AG10803 (cell line): ENCODE data around the gene TREML2.
A peak's percentile ranks its signal among the peaks of the same experiment; 100 is the strongest.

Experiments
- DNase-seq: peaks from one replicate; pipeline ENCODE4 v3.0.0; 2010; ENCODE audit warnings: low read depth
- H3K4me3 ChIP-seq: 2 replicates; pipeline ENCODE4 v1.5.1; 2011; ENCODE audit warnings: mild to moderate bottlenecking, low read length, control low read depth
- TF ChIP-seq, protein P1 (sequence below): conservative IDR thresholded peaks from 2 replicates; pipeline ENCODE4 v1.5.1; 2011; ENCODE audit warnings: mild to moderate bottlenecking, low read length, control low read depth, inconsistent platforms

The TREML2 gene

GRCh38 chr6:41204156-41204555 is 3.2 kb upstream of the TREML2 start:
- no peak for DNase-seq
- H3K4me3 ChIP-seq, result no peak overlapping the region
- TF ChIP-seq, protein P1, sequence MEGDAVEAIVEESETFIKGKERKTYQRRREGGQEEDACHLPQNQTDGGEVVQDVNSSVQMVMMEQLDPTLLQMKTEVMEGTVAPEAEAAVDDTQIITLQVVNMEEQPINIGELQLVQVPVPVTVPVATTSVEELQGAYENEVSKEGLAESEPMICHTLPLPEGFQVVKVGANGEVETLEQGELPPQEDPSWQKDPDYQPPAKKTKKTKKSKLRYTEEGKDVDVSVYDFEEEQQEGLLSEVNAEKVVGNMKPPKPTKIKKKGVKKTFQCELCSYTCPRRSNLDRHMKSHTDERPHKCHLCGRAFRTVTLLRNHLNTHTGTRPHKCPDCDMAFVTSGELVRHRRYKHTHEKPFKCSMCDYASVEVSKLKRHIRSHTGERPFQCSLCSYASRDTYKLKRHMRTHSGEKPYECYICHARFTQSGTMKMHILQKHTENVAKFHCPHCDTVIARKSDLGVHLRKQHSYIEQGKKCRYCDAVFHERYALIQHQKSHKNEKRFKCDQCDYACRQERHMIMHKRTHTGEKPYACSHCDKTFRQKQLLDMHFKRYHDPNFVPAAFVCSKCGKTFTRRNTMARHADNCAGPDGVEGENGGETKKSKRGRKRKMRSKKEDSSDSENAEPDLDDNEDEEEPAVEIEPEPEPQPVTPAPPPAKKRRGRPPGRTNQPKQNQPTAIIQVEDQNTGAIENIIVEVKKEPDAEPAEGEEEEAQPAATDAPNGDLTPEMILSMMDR, result no peak

GRCh38 chr6:41201764-41202173 is 820 bp upstream of the TREML2 start:
- no peak overlapping the region for H3K4me3 ChIP-seq
- TF ChIP-seq, protein P1, result no peak

GRCh38 chr6:41200296-41200900 is 551 bp downstream of the TREML2 start:
- TF ChIP-seq, protein P1, result no peak
- H3K4me3 ChIP-seq, result no peak overlapping the region
- peak; percentile 69 for DNase-seq

More at GRCh38 chr6:41201764-41202173, 820 bp upstream of the TREML2 start:
- DNase-seq, result no peak

GRCh38 chr6:41199552-41200246 is 1.2 kb downstream of the TREML2 start:
- TF ChIP-seq, protein P1, result no peak
- H3K4me3 ChIP-seq, result no peak overlapping the region
- no peak for DNase-seq

- DNase-seq, result no peak
- H3K4me3 ChIP-seq, result no peak overlapping the region
- TF ChIP-seq, protein P1, result no peak
Measured at GRCh38 chr6:41197234-41197633, 3.7 kb downstream of the TREML2 start.

DNA sequence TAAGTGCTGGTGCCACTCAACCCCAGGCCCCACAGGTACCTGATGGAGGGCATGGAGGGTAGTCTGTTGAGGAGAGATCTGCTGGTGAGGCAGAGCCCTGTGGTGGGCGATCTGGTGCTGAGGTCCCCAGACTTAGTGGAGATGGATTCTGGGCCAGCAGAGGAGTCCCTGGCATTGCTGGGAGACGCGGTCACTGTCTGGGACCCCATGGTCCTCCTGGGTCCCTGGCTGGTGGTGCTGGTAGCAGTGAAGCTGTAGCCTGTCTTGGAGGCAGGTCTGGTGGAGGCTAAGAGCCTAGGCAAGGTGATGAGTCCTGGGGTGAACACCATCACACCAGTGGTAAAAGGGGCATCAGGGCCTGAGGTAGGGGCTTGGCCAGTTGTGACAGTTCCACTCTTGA is 6.6 kb downstream of the TREML2 start:
- H3K4me3 ChIP-seq, result no peak overlapping the region
- no peak for DNase-seq
- TF ChIP-seq, protein P1, result no peak

DNA sequence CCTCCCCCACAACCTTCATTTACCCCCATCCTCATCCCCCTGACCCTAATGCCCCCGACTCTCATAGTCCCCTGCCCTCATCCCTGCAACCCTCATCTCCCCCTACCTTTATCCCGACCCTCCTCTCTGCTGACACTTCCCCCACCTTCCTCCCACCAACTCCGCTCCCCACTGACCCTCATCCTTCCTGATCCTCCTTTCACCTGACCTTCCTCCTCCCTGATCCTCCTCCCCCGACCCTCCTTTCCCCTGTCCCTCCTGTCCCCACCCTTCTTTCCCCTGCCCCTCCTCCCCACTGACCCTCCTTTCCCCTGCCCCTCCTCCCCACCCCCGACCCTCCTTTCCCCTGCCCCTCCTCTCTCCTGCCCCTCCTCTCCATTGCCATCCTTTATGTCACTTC is 7.1 kb downstream of the TREML2 start:
- TF ChIP-seq, protein P1, result no peak
- H3K4me3 ChIP-seq, result no peak overlapping the region
- no peak for DNase-seq
